Retinal pigment epithelial cell (primary cell): Measurements from ENCODE around the gene WDR18.

Experiments used
- DNase-seq: peaks from one replicate; pipeline ENCODE4 v3.0.0-alpha.2; 2010; ENCODE audit warnings: low read depth
- H3K4me3 ChIP-seq: 2 replicates; pipeline ENCODE4 v1.5.1; 2011; ENCODE audit warnings: mild to moderate bottlenecking, low read length, control low read depth, moderate library complexity
- TF ChIP-seq, protein P1 (sequence below): conservative IDR thresholded peaks from 2 replicates; pipeline ENCODE4 v1.5.1; 2011; ENCODE audit warnings: low read depth, low read length, control low read depth, inconsistent platforms

Gene WDR18

DNA sequence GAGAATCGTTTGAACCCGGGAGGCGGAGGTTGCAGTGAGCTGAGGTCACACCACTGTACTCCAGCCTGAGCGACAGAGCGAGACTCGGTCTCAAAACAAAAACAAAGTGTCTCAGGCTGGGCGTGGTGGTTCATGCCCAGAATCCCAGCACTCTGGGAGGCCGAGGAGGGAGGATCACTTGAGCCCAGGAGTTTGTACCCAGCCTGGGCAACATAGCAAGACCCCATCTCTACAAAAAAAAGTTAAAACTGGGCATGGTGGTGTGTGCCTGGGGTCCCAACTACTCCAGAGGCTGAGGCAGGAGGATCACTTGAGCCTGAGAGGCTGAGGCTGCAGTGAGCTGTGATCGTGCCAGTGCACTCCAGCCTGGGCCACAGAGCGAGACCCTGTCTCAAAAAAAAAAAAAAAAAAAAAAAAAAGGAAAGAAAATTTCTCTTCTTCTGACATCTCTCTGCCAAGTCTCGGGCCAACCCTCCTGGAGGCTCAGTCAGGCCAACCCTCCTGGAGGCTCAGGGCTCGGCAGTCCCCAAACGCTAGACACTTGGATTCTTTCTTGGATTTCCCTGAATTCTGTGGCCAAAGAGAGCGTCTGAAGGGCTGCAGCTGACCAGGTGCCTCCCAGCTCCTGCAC, 32.0 kb upstream of the WDR18 start:
- no peak overlapping the region for H3K4me3 ChIP-seq
- DNase-seq: no peak
- TF ChIP-seq, protein P1, sequence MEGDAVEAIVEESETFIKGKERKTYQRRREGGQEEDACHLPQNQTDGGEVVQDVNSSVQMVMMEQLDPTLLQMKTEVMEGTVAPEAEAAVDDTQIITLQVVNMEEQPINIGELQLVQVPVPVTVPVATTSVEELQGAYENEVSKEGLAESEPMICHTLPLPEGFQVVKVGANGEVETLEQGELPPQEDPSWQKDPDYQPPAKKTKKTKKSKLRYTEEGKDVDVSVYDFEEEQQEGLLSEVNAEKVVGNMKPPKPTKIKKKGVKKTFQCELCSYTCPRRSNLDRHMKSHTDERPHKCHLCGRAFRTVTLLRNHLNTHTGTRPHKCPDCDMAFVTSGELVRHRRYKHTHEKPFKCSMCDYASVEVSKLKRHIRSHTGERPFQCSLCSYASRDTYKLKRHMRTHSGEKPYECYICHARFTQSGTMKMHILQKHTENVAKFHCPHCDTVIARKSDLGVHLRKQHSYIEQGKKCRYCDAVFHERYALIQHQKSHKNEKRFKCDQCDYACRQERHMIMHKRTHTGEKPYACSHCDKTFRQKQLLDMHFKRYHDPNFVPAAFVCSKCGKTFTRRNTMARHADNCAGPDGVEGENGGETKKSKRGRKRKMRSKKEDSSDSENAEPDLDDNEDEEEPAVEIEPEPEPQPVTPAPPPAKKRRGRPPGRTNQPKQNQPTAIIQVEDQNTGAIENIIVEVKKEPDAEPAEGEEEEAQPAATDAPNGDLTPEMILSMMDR: no peak

DNA sequence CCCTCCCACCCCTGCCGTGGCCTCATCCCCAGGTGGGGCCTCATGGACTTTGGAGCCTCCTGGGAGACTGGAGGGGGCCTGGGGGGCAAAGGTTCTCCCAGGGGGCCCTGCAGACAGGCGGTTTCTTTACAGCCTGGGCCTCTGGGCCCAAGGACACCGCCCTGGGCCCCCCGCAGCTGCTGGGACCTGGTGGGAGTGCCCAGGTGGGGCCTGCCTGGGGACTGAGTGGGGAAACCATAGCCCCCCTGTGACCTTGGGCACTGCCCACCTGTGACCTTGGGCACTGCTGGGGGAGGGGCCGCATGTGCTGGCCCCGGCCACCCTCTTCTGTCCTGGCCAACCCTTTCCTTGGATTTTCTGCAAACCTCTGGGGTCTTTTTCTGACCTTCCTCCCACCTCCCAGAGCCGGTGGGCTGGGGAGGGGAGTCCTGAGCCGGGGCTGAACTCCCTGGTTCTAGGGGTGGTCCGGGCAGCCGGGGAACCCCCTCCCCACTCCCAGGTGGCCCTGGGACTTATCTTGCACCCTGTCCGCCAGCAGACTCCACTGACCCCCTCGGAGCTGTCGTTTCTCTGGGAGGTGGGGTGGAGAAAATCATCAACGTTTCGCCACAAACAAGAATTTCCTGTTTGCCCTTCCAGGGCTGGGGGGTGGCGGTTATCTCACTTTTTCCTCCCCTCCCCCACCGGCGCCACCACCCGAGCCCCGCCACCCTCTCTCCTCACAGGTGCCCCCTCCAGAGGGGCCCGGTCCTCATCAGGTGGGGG, 31.3 kb upstream of the WDR18 start:
- DNase-seq: no peak
- TF ChIP-seq, protein P1: no peak
- no peak overlapping the region for H3K4me3 ChIP-seq

DNA sequence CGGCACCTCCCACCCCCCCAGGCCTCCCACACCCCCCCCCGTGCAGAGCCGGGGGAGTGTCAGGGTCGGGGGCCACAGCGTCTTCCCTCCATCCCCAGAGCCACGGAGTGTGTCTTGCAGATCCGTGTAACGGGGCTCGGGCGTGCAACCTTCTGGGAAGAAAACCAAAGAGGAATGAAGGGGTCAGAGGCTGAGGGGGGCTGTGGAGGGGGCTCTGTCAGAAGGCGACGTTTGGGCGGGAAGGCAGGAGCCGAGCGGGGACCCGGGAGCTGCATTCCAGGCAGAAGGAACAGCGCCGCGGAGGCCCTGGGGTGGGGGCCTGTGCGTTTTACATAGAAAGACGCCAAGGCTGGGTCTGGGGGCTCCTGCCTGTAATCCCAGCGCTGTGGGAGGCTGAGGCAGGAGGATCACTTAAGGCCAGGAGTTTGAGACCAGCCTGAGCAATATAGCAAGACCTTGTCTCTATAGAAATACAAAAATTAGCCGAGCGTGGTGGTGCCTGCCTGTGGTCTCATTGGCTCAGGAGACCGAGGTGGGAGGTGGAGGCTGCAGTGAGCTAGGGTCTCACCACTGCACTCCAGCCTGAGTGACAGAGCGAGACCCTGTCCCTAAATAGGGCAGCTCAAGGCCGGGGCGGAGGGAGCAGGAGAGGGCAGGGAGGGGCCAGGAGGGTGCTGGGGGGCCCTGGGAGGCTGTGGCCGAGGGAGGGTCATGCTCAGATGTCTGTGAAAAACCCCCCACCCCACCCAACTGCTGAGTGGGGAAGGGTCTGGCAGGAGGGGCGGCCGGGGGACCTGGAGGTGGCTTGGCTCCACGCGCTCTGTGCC, 30.5 kb upstream of the WDR18 start:
- TF ChIP-seq, protein P1: no peak
- DNase-seq: no peak
- H3K4me3 ChIP-seq: no peak overlapping the region

DNA sequence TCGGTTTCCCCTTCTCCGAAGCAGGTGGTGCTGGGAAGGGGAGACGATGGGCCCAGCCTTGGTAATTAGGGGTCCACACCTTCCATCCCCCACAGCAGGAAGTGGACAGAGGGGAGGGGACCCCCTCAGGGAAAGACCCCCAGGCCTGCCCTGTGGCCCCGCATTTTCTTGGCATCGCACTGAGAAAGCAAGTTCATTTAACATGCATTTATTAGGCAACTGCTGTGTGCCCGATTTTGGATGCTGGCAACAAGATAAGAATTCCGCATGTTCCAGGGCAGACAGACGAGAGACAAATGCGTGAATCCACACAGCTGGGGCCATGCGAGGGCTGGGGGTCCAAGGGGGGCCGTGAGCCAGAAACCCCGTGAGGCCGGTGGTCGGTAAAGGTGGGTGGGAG, 29.9 kb upstream of the WDR18 start:
- TF ChIP-seq, protein P1: no peak
- no peak overlapping the region for H3K4me3 ChIP-seq
- no peak for DNase-seq

DNA sequence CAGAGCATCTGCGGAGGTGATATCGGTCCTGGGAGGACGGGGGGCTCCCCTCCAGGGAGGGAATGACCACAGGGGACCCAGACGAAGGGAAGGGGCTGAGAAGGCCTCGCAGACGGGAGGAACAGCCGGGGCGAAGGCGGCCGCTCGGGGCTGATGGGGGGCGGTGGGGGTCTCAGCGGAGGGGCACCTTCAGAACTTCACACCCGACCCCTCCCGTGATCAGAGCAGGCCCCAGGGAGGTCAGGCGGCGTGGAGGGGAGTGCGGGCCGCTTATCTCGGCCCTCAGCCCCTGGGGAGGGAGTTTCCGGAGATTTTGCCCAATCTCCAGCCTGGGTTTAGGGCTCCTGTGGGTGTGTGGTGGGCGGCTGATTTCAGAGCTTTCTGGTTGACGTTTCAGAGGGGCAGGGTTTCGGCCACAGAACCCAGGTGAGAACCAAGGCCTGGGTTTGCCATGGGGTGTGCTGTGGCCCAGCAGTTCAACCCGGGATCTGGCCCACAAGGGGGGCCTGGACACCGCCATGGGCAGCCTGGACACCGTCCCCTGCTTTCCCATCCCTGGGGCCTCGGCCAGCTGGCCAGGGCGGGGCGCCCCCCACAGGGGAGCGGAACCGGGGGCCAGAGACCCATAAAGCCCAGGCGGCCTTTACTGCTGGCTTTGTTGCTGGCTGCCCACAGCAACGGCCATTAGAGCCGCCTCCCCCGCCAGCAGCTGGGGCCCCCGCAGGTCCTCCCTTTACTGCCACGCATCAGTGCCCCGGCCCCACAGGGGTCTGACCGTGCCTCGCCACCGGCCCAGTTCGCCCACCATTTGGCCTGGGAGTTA, 29.3 kb upstream of the WDR18 start:
- DNase-seq: no peak
- TF ChIP-seq, protein P1: no peak
- H3K4me3 ChIP-seq: no peak overlapping the region

DNA sequence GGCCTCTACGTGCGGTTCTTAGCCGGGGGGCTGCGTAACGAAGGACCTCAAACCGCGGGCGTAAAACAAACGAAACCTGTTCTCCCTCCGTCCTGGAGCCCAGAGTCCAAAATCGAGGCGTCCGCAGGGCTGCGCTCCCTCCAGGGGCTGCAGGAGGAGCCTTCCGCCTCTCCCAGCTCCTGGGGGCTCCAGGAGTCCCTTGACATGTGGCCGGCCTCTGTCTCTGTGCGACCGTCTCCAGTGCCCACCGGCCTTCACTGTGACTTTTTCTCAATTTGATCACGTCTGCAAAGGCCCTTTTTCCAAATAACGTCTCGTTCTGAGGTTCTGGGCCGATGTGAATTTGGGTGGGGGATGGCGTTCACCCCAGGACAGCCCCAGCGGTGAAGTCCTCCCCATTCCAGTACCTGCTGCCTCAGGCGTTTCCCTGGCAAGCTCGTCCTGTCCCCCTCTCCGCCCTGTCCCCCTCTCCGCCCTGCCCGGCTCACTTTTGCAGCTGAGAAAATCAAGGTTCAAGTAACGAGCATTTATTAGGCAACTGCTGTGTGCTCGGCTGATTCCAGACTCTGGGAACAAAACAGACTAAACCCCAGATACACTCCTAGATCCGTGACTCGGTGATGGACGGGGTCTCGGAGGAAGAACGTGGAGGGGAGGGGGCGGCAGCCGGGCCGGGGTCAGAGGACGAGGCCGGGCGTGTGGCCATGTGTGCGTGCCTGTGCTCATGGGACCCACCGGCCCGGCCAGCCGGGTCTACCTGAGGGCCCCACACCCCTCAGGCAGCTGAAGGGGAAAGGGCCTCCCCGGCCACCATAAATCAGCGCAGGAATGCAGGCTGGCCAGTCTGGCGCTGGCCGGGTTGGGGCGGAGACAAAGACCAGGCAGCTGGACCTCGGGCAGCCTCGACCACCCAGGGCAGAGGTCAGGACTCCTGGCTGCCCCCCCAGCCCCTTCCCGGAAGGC, 28.1 kb upstream of the WDR18 start:
- TF ChIP-seq, protein P1: no peak
- no peak overlapping the region for H3K4me3 ChIP-seq
- DNase-seq: no peak
